Uterus (tissue), 2 donors: ENCODE data around the gene NOP14.

Experiments
- CTCF ChIP-seq, 4 experiments: fragments of 200-600 bp in 2 of 4; fragments of 450-650 bp in 2 of 4; sonication (generic) in 2 of 4; IDR thresholded peaks; one replicate each; pipeline ENCODE4 v1.5.1; 2016 to 2019; ENCODE audit warnings: antibody characterized with exemption in 4 of 4, mild to moderate bottlenecking in 2 of 4, moderate library complexity in 1 of 4
- POLR2A ChIP-seq, 2 donors: fragments of 450-650 bp; IDR thresholded peaks; one replicate each; pipeline ENCODE4 v1.6.1; 2016; ENCODE audit warnings: antibody characterized with exemption in 2 of 2, mild to moderate bottlenecking in 1 of 2, moderate library complexity in 1 of 2

- TF ChIP-seq POLR2A (IDR thresholded peaks at IDR 0.05) (no peak), CTCF (IDR thresholded peaks at IDR 0.05) (no peak)
These were observed 8.1 kb upstream of the NOP14 start for GRCh38 chr4:2971275-2971674.
